Urinary bladder (tissue), 4 donors: ENCODE measurements around the gene INTS1. TPM values are rescaled to one million over a fixed set of nuclear protein-coding genes. Genes with fewer than 3 reads are reported as not detected.

Experiments used
- DNase-seq: peaks from one replicate; pipeline ENCODE4 v3.0.0-alpha.2; 2015; ENCODE audit errors: extremely low spot score
- H3K27ac ChIP-seq: one replicate; pipeline ENCODE4 v1.5.1; 2013; ENCODE audit warnings: low read depth, mild to moderate bottlenecking, moderate library complexity
- H3K36me3 ChIP-seq: one replicate; pipeline ENCODE4 v1.6.1; 2013; ENCODE audit warnings: mild to moderate bottlenecking, moderate library complexity; ENCODE audit not compliant: insufficient read depth
- H3K4me1 ChIP-seq: one replicate; pipeline ENCODE4 v1.6.1; 2013; ENCODE audit warnings: mild to moderate bottlenecking, moderate library complexity; ENCODE audit not compliant: insufficient read depth
- H3K4me3 ChIP-seq: one replicate; pipeline ENCODE4 v1.5.1; 2013; ENCODE audit warnings: low read depth, low read length
- WGBS: extraction: QIAGEN DNeasy Blood & Tissue Kit; methylation state at CpG from one replicate; pipeline ENCODE4 v1.1.7; 2013; 5-methylcytosine and 5-hydroxymethylcytosine counted together
- polyA plus RNA-seq: library from polyadenylated mRNA; stranded (reverse); fragments of 200-250 nt; gene quantifications from one replicate; pipeline ENCODE4 v1.2.3, GENCODE V29; 2013
- total RNA-seq: library from RNA; depleted of rRNA; stranded (reverse); fragments of >200 nt; gene quantifications from one replicate; pipeline ENCODE4 v1.2.3, GENCODE V29; 2014
- donor health status: healthy with polysubstance abuse.
- donor health status: healthy.

INTS1 gene
- total and polyA plus RNA-seq, 2 donors = 13.7 to 55.6 TPM

DNA sequence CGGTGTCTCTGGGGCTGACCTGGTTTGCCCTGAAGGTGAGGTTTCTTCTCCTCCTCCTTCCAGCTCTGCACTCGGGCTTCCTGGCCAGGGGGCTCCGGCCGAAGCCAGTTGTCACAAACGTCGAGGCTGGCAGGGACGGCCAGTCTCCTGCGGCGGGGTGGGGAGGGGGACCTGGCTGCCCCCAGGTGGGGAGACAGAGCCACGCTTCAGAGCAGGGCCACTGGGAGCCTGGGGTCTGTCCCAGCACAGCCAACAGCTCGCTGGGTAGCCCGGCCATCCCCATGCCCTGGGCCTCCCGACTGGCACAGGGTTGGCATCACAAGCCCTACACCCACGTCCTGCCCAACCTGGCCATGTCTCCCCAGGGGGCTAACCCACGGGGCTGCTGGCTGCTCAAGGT lies 65.4 kb downstream of the INTS1 start:
- Histone ChIP-seq H3K4me3 (no peak overlapping the region), H3K36me3 (peaks cover 6% of the 10 kb centered on the region), H3K4me1 (no peaks in the 10 kb centered on the region), H3K27ac (no peak overlapping the region)
- DNase-seq = no peak
- whole genome bisulfite sequencing = 84% methylated on average over 15 of the region's 15 CpGs

DNA sequence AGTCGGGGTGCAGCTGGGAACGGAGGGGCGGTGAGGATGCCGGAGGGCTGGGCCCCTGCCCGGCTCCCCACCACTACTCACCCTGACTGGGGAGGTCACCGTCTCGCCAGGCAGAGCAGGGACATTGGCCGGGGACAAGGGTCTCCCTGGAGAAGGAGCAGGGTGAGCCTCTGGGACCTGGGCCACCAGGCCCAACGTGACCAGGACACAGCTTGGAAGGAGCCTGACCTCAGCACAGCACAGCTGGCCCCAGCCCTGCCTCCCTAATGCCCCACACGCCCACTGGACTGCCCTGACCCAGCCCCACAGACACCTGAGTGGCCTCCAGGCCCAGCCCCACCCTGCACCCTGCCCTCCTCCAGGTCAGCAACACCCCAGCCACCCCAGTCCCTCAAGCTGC lies 66.0 kb downstream of the INTS1 start:
- H3K36me3 ChIP-seq = peaks cover 6% of the 10 kb centered on the region
- no peak overlapping the region for H3K4me3 ChIP-seq
- no peak for DNase-seq
- WGBS = 90% methylated on average over 10 of the region's 10 CpGs
- H3K27ac ChIP-seq = no peak overlapping the region
- H3K4me1 ChIP-seq = no peaks in the 10 kb centered on the region

- no peak for DNase-seq
- H3K4me3 ChIP-seq = no peak overlapping the region
- no peaks in the 10 kb centered on the region for H3K4me1 ChIP-seq
- 89% methylated on average over 43 of the region's 43 CpGs for WGBS
- H3K36me3 ChIP-seq = peaks cover 6% of the 10 kb centered on the region
- H3K27ac ChIP-seq = no peak overlapping the region
These were observed 66.9 kb downstream of the INTS1 start for GRCh38 chr7:1437155-1437880.

GRCh38 chr7:1436608-1437007 lies 67.6 kb downstream of the INTS1 start:
- Histone ChIP-seq H3K4me3 (no peak overlapping the region), H3K27ac (no peak overlapping the region), H3K36me3 (peaks cover 6% of the 10 kb centered on the region), H3K4me1 (no peaks in the 10 kb centered on the region)
- WGBS = 93% methylated on average over 20 of the region's 20 CpGs
- no peak for DNase-seq

- DNase-seq = no peak
- H3K36me3 ChIP-seq = peaks cover 6% of the 10 kb centered on the region
- H3K4me3 ChIP-seq = no peak overlapping the region
- no peaks in the 10 kb centered on the region for H3K4me1 ChIP-seq
- H3K27ac ChIP-seq = no peak overlapping the region
- WGBS = 91% methylated on average over 22 of the region's 22 CpGs
These were observed 69.1 kb downstream of the INTS1 start for GRCh38 chr7:1434891-1435670.

DNA sequence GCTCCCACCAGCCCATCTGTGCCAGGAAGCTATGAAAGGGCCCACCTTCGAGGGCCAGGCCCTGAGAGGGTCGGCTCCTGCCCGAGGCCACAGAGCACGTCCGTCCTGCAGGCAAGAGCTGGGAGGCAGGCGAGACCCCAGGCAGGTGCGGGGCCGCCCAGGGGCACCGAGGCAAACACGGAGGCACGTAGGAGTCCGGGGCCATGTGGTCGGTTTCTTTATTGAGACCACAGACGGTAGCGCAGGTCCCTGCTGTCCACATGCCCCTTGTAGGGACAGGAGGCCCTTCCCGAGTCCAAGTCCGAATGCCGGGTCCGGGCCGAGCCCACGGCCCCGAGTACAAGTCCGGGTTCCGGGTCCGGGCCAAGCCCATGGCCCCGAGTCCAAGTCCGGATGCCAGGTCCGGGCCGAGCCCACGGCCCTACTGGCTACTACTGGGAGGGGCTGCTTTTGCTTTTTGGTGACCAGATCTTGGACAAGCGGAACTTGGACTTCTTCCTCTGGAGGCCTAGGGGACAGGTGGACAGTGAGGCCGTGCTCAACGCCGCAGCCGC lies 69.9 kb downstream of the INTS1 start:
- Histone ChIP-seq H3K4me3 (no peak overlapping the region), H3K36me3 (peaks cover 6% of the 10 kb centered on the region), H3K27ac (no peak overlapping the region), H3K4me1 (no peaks in the 10 kb centered on the region)
- DNase-seq = no peak
- WGBS = 92% methylated on average over 35 of the region's 35 CpGs

DNA sequence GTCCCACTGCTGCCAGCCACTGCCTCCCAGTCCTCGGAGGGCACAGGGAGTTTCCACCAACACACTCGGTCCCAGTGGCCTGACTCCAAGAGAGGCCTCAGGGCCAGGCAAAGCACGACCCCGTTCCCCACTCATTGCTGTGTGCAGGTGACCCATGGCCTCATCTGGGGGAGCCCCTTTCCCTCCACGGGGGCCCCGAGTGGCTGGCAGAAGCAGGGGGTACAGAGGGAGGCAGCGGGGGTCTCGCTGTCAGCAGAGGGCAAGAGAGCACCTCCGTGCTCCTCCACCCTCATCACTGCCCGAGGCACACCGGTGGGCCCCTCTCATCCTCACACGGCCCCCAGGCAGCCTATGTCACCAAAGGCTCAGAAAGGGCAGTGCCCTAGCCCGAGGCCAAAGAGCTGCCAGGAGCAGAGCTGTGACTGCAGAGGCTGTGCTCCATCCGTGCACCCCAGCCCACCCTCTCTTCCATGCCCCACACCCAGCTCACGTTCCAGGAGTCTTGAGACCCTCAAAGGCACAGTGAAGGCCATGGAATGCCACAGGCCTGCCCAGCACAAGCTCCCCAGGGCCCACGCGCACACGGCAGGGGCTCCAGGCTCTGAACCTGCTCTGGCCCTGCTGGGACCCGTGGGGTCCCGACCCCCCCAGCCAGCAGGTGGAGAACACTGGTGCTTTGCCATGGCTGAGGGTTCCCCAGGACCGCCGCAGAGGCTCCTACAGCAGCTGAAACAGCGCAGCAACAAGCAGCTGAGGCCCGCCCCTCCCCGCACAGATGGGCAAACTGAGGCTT lies 70.9 kb downstream of the INTS1 start:
- Histone ChIP-seq H3K36me3 (peaks cover 6% of the 10 kb centered on the region), H3K4me3 (no peak overlapping the region), H3K27ac (no peak overlapping the region), H3K4me1 (no peaks in the 10 kb centered on the region)
- WGBS = 78% methylated on average over 25 of the region's 25 CpGs
- DNase-seq = no peak

- H3K27ac ChIP-seq = no peak overlapping the region
- no peak overlapping the region for H3K4me3 ChIP-seq
- 21% methylated on average over 30 of the region's 30 CpGs for WGBS
- no peaks in the 10 kb centered on the region for H3K4me1 ChIP-seq
- DNase-seq = no peak
- H3K36me3 ChIP-seq = peaks cover 5% of the 10 kb centered on the region
These were observed 71.6 kb downstream of the INTS1 start for GRCh38 chr7:1432411-1433082.

DNA sequence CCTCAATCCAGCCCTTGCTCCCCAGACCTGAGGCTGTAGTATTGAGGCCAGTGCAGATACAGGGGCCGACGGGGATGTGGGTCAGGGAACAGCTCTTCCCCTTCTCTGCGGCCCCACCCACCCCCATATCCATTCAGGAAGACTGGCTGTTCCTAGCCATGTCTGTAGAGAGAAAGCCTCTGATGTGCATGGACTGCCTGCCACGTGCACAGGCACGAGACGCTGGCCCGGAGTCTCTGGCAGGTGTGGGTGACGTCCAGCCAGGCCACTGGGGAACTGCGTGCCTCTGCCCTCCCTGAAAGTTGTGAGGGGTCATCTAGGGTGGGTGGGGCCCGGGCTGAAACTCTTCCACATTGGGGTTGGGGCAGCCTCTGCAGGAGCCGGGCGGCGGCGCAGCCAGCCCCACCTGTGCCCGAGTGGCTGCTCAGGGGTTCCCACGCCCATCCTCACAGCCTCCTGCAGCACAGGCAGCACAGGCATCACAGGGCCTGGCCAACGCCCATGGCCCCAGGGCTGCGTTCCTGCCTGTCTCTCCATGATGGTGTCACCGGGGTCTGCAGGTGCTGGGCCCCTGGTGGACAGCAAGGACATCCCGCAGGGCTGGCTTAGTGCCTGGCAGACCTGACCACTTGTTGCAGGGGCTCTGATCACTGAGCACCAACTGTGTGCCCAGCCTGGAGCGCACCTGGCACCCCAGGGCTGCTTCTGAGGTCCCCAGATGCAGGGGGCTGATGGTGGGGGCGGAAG lies 72.4 kb downstream of the INTS1 start:
- no peak overlapping the region for H3K27ac ChIP-seq
- WGBS = 41% methylated on average over 22 of the region's 22 CpGs
- no peak for DNase-seq
- peaks cover 2% of the 10 kb centered on the region for H3K36me3 ChIP-seq
- no peak overlapping the region for H3K4me3 ChIP-seq
- H3K4me1 ChIP-seq = no peaks in the 10 kb centered on the region

GRCh38 chr7:1431226-1431625 lies 73.0 kb downstream of the INTS1 start:
- no peak for DNase-seq
- 44% methylated on average over 10 of the region's 10 CpGs for WGBS

GRCh38 chr7:1430056-1430845 lies 73.9 kb downstream of the INTS1 start:
- Histone ChIP-seq H3K27ac (no peak overlapping the region), H3K4me3 (no peak overlapping the region)
- 65% methylated on average over 32 of the region's 32 CpGs for WGBS

More at GRCh38 chr7:1431226-1431625, 73.0 kb downstream of the INTS1 start:
- H3K4me1 ChIP-seq = no peaks in the 10 kb centered on the region
- H3K36me3 ChIP-seq = no peaks in the 10 kb centered on the region
- no peak overlapping the region for H3K4me3 ChIP-seq
- H3K27ac ChIP-seq = no peak overlapping the region

GRCh38 chr7:1428941-1429501 lies 75.2 kb downstream of the INTS1 start:
- H3K4me3 ChIP-seq = no peak overlapping the region
- 47% methylated on average over 20 of the region's 20 CpGs for WGBS
- no peak for DNase-seq

More at GRCh38 chr7:1430056-1430845, 73.9 kb downstream of the INTS1 start:
- Histone ChIP-seq H3K4me1 (no peaks in the 10 kb centered on the region), H3K36me3 (no peaks in the 10 kb centered on the region)
- DNase-seq = no peak

More at GRCh38 chr7:1428941-1429501, 75.2 kb downstream of the INTS1 start:
- no peaks in the 10 kb centered on the region for H3K4me1 ChIP-seq
- no peaks in the 10 kb centered on the region for H3K36me3 ChIP-seq
- H3K27ac ChIP-seq = no peak overlapping the region
